ENCODE results near the gene PRSS37. TPM values are rescaled to one million over a fixed set of nuclear protein-coding genes. Genes with fewer than 3 reads are reported as not detected.

Gene PRSS37
- total RNA-seq, 2 donors from 2014 or later = 0.51 TPM; not detected in 1

DNA sequence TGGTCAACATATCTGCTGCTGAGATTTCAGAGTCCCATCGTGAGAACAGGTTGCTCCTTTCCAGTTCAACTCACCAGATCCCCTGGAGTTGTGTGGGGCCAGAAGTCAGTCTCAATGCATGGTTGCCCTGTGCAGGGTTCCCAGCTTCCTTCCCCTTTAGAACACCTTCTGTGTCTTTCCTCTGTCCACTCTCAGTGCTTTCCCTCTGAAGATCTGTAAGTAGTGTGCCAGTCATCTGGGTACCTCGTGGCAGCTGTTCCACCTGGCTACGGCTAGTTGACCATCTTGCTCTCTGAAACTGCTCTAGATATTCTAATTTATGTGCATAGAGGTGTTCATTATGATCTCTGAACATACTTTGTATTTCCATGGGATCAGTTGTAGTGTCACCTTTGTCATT lies 36.1 kb upstream of the PRSS37 start:
- intact Hi-C loops (cut with DNase I) = no loop called here
- TF ChIP-seq, protein P1, sequence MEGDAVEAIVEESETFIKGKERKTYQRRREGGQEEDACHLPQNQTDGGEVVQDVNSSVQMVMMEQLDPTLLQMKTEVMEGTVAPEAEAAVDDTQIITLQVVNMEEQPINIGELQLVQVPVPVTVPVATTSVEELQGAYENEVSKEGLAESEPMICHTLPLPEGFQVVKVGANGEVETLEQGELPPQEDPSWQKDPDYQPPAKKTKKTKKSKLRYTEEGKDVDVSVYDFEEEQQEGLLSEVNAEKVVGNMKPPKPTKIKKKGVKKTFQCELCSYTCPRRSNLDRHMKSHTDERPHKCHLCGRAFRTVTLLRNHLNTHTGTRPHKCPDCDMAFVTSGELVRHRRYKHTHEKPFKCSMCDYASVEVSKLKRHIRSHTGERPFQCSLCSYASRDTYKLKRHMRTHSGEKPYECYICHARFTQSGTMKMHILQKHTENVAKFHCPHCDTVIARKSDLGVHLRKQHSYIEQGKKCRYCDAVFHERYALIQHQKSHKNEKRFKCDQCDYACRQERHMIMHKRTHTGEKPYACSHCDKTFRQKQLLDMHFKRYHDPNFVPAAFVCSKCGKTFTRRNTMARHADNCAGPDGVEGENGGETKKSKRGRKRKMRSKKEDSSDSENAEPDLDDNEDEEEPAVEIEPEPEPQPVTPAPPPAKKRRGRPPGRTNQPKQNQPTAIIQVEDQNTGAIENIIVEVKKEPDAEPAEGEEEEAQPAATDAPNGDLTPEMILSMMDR (IDR thresholded peaks at IDR 0.05) = no peak
- no peak for TF ChIP-seq POLR2AphosphoS5 (IDR thresholded peaks at IDR 0.05)
- TF ChIP-seq POLR2A (IDR thresholded peaks at IDR 0.05) = no peak
- Histone ChIP-seq H3K4me3 (no peak overlapping the region), H3K27me3 (replicated peaks; ENCODE audit: insufficient read depth) (no peaks in the 10 kb centered on the region), H3K27ac (no peak overlapping the region), H3K36me3 (no peaks in the 10 kb centered on the region), H3K4me1 (replicated peaks) (no peaks in the 10 kb centered on the region), H3K9me3 (no peaks in the 10 kb centered on the region)
- WGBS = 91% methylated on average over 3 of the region's 3 CpGs
- DNase-seq (ENCODE audit: low spot score) = no peak

- TF ChIP-seq POLR2A (IDR thresholded peaks at IDR 0.05) (no peak), POLR2AphosphoS5 (IDR thresholded peaks at IDR 0.05) (no peak)
- TF ChIP-seq, protein P1 (IDR thresholded peaks at IDR 0.05) = no peak
- no peaks in the 10 kb centered on the region for H3K27me3 ChIP-seq (replicated peaks; ENCODE audit: insufficient read depth)
- DNase-seq (ENCODE audit: low spot score) = no peak
- no peaks in the 10 kb centered on the region for H3K9me3 ChIP-seq
- no peaks in the 10 kb centered on the region for H3K36me3 ChIP-seq
- no peak overlapping the region for H3K4me3 ChIP-seq
- H3K27ac ChIP-seq = no peak overlapping the region
- H3K4me1 ChIP-seq (replicated peaks) = no peaks in the 10 kb centered on the region
- intact Hi-C loops (cut with DNase I) = no loop called here
- WGBS = 83% methylated on average over 1 of the region's 1 CpG
These were observed 35.1 kb upstream of the PRSS37 start for GRCh38 chr7:141876371-141876770.

GRCh38 chr7:141875453-141875852 lies 34.2 kb upstream of the PRSS37 start:
- WGBS = 95% methylated on average over 2 of the region's 2 CpGs
- intact Hi-C loops (cut with DNase I) = no loop called here
- no peak for TF ChIP-seq POLR2A (IDR thresholded peaks at IDR 0.05)
- no peak for TF ChIP-seq POLR2AphosphoS5 (IDR thresholded peaks at IDR 0.05)
- TF ChIP-seq, protein P1 (IDR thresholded peaks at IDR 0.05) = no peak
- Histone ChIP-seq H3K36me3 (no peaks in the 10 kb centered on the region), H3K4me1 (replicated peaks) (no peaks in the 10 kb centered on the region), H3K27me3 (replicated peaks; ENCODE audit: insufficient read depth) (no peaks in the 10 kb centered on the region), H3K27ac (no peak overlapping the region), H3K9me3 (no peaks in the 10 kb centered on the region), H3K4me3 (no peak overlapping the region)
- DNase-seq (ENCODE audit: low spot score) = no peak

GRCh38 chr7:141874787-141875186 lies 33.5 kb upstream of the PRSS37 start:
- no peaks in the 10 kb centered on the region for H3K9me3 ChIP-seq
- TF ChIP-seq, protein P1 (IDR thresholded peaks at IDR 0.05) = no peak
- TF ChIP-seq POLR2A (IDR thresholded peaks at IDR 0.05) = no peak
- TF ChIP-seq POLR2AphosphoS5 (IDR thresholded peaks at IDR 0.05) = no peak
- H3K27me3 ChIP-seq (replicated peaks; ENCODE audit: insufficient read depth) = no peaks in the 10 kb centered on the region
- H3K27ac ChIP-seq = no peak overlapping the region
- H3K4me1 ChIP-seq (replicated peaks) = no peaks in the 10 kb centered on the region
- intact Hi-C loops (cut with DNase I) = no loop called here
- H3K36me3 ChIP-seq = no peaks in the 10 kb centered on the region
- no peak for DNase-seq (ENCODE audit: low spot score)
- 68% methylated on average over 3 of the region's 3 CpGs for WGBS
- no peak overlapping the region for H3K4me3 ChIP-seq

DNA sequence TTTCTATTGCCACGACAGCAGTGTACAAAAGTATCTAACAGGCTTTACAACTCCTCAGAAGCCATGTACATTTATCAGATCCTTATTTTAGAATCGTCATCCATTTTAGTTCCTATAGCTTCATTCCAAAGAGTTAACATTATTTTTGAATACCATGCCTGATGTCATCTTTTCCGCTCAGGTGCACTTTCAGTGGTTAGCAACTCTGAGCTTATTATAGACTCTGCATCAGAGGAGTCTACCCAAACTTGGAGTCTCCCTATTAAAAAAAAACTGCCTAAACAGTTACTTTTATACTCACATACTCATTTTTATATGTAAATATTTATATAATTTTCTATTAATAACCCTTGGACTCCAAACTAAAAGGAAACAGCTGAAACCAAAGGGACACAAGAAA lies 31.6 kb upstream of the PRSS37 start:
- Histone ChIP-seq H3K36me3 (no peaks in the 10 kb centered on the region), H3K4me3 (no peak overlapping the region), H3K9me3 (no peaks in the 10 kb centered on the region), H3K27ac (no peak overlapping the region), H3K4me1 (replicated peaks) (no peaks in the 10 kb centered on the region), H3K27me3 (replicated peaks; ENCODE audit: insufficient read depth) (no peaks in the 10 kb centered on the region)
- intact Hi-C loops (cut with DNase I) = no loop called here
- TF ChIP-seq, protein P1 (IDR thresholded peaks at IDR 0.05) = no peak
- DNase-seq (ENCODE audit: low spot score) = no peak
- 95% methylated on average over 3 of the region's 3 CpGs for WGBS
